SKM-1 treated with dmso at 0.1 percent for 144 hours (cell line): ENCODE data around the gene PPID.
A peak's percentile ranks its signal among the peaks of the same experiment; 100 is the strongest.

Experiments
- DNase-seq: peaks from one replicate; lab custom pipeline; 2025; ENCODE audit not compliant: unreplicated experiment; lab: John Stamatoyannopoulos, UW

PPID gene

DNA sequence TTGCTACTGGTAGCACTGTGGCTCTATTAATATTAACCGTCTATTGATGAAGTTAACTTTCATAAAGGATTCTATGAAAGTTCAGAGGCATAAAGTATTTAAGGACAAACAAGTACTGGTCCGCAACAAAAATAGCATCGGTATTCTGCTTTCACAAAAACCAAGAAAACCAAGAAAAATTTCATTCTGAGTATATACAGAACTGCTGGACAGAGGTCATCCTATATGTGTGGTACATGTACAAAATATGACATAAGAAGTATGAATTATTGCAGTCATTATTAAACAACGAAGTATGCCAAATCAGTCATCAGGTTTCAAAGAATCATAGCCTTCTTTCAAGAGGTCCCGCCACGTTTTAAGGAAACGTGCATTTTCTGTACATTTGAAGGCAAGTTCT lies 53.9 kb downstream of the PPID start:
- no peak for DNase-seq

DNA sequence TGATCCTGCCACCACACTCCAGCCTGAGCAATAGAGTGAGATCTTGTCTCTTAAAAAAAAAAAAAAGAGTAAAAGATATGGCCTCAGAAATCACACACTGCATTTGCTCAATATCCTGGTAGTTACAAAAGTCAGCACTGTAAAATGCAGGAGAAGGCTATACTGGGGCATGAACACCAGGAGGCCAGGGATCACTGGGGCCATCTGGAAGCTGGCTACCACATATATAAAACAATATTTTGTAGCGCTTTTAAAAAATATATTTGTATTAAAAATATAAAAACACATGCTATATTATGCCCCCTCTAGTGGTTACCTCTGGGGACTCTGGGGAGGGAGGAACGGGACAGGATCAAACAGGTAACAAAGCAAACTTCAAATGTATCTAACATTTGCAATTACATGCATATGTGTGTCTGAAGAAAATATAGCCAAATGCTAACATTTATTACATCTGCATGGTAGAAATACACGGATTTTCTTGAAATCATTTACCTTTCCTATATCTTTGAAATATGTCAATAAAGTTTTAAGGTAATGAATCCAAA lies 55.5 kb downstream of the PPID start:
- peak; percentile 60 for DNase-seq

DNA sequence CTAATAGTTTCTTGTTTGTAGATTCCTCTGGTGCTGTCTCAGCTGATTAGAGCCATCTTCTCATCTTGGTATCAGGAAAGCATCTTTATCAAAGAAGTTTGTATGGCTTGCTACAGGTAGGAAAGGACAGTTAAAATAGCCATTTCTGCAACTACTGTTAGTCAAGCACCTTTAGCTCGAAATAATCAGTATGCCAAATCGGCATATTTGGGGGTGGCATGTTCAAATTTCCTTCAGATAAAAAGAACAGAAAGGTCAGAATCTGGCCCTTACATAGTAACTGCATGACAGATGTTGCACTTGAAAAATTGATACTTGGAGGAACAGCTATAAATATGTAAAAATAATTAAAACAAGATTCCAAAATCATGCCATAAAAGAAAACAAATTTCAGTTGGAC lies 56.3 kb downstream of the PPID start:
- DNase-seq: no peak

DNA sequence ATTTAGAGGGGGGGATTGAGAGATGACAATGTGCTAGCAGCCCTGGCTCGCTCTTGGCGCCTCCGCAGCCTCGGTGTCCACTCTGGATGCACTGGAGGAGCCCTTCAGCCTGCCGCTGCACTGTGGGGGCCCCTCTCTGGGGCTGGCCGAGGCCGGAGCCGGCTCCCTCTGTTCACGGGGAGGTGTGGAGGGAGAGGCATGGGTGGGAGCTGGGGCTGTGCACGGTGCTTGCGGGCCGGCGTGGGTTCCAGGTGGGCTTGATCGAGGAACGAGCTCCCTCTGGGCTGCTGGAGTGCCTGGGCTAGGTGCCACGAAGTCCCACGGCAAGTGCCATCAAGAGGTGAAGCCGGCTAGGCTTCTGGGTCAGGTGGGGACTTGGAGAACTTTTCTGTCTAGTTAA lies 58.4 kb downstream of the PPID start:
- DNase-seq: no peak

DNA sequence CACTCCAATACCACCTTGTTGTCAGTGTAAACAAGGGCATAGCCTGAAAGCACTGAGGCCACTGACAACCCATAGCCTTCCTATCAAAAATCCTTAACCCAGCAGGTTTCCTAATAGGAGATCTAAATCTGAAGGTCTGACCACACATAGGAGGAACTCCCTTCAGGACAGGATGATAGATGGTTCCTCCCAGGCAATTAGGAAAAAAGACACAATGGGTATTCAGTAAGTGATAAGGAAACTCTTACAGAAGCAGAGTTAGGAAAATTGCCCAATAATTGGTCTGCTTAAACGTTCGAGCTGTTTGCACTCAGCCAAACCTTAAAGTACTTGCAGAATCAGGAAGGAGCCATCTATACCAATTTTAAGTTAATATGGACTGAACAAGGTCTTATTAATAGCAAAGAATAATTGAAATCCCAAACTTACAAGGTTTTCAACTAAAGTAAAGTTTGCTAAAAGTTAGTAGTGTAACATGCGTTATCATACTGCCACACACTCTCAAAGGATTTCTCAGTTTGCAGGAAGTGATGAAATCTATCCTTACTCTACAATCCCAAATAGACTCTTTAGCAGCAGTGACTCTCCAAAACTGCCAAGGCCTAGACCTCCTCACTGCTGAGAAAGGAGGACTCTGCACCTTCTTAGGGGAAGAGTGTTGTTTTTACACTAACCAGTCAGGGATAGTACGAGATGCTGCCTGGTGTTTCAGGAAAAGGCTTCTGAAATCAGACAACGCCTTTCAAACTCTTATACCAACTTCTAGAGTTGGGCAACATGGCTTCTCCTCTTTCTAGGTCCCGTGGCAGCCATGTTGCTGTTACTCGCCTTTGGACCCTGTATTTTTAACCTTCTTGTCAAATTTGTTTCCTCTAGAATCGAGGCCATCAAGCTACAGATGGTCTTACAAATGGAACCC lies 59.2 kb downstream of the PPID start:
- DNase-seq: peak; percentile 67

DNA sequence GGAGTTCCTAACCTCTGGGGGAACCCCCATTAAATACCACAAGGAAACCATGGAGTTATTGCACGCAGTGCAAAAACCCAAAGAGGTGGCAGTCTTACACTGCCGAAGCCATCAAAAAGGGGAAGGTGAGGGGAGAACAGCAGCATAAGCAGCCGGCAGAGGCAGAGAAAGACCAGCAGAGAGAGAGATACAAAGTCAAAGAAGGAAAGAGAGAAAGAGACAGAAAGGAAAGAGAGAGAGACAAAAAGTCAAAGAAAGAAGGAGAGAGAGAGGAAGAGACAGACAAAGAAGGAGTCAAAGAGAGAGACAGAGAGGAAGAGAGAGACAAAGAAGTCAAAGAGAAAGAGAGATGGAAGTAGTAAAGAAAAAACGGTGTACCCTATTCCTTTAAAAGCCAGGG lies 59.9 kb downstream of the PPID start:
- peak; percentile 14 for DNase-seq
